SK-N-SH (cell line): Measurements from ENCODE around the gene ARID1B. TPM values are rescaled to one million over a fixed set of nuclear protein-coding genes. Genes with fewer than 3 reads are reported as not detected.

Experiments
- CTCF ChIA-PET: fragments of 300-600, 350-600 bp; formaldehyde crosslinking; extraction: SDS; loops from one replicate; lab custom pipeline; 2021; lab: Yijun Ruan, JAX
- POLR2A ChIA-PET: fragments of 350-600 bp; sonication (Branson Sonifier 250); formaldehyde crosslinking; extraction: SDS; loops from one replicate; lab custom pipeline; 2020; ENCODE audit warnings: antibody characterized with exemption, inconsistent platforms; lab: Yijun Ruan, JAX
- DNase-seq: peaks from one replicate; pipeline ENCODE4 v3.0.0; 2012
- H2AFZ ChIP-seq: fragments of 200-600 bp; sonication (generic); 2 replicates; pipeline ENCODE4 v1.8.1; 2016; ENCODE audit warnings: antibody characterized with exemption, mild to moderate bottlenecking, low read depth
- H3F3A ChIP-seq: fragments of 200-600 bp; sonication (generic); replicated peaks from 2 replicates; pipeline ENCODE3; 2016; ENCODE audit warnings: antibody characterized with exemption, mild to moderate bottlenecking; ENCODE audit not compliant: insufficient read depth
- H3K27ac ChIP-seq, 2 experiments: fragments of 200-500 bp in 1 of 2; fragments of 200-600 bp in 1 of 2; sonication (Bioruptor generic) in 1 of 2; sonication (generic), shearing (Covaris generic) in 1 of 2; 2 replicates each; pipeline versions ENCODE4 v1.5.1 to v1.6.1; 2014 to 2016; ENCODE audit warnings: low read depth in 2 of 2, inconsistent platforms in 1 of 2, low read length in 1 of 2, mild to moderate bottlenecking in 1 of 2, mixed read lengths in 1 of 2
- H3K27me3 ChIP-seq: fragments of 200-600 bp; sonication (generic), shearing (Covaris generic); 2 replicates; pipeline ENCODE4 v1.6.1; 2016; ENCODE audit warnings: mixed run types; ENCODE audit not compliant: insufficient read depth
- H3K36me3 ChIP-seq, 2 experiments: fragments of 200-500 bp in 1 of 2; fragments of 200-600 bp in 1 of 2; sonication (Bioruptor generic) in 1 of 2; sonication (generic) in 1 of 2; replicated peaks in 1 of 2; 2 replicates each; pipeline versions ENCODE3 to v1.5.1; 2014 to 2016; ENCODE audit warnings: low read length in 1 of 2, mild to moderate bottlenecking in 1 of 2; ENCODE audit not compliant: insufficient read depth in 2 of 2, control insufficient read depth in 1 of 2
- H3K4me1 ChIP-seq, 2 experiments: fragments of 200-500 bp in 1 of 2; fragments of 200-600 bp in 1 of 2; sonication (Bioruptor generic) in 1 of 2; sonication (generic), shearing (Covaris generic) in 1 of 2; 2 replicates each; pipeline versions ENCODE4 v1.5.1 to v1.6.1; 2014 to 2016; ENCODE audit warnings: low read depth in 1 of 2, low read length in 1 of 2, mixed run types in 1 of 2; ENCODE audit not compliant: insufficient read depth in 2 of 2, control insufficient read depth in 1 of 2
- H3K4me2 ChIP-seq: fragments of 200-600 bp; sonication (generic), shearing (Covaris generic); 2 replicates; pipeline ENCODE4 v1.6.1; 2017; ENCODE audit warnings: mixed run types
- H3K4me3 ChIP-seq, 2 experiments: fragments of 200-500 bp in 1 of 2; fragments of 200-600 bp in 1 of 2; sonication (Bioruptor generic) in 1 of 2; sonication (generic), shearing (Covaris generic) in 1 of 2; 2 replicates each; pipeline versions ENCODE4 v1.5.1 to v1.8.1; 2014 to 2016; ENCODE audit warnings: low read depth in 2 of 2, inconsistent platforms in 1 of 2, low read length in 1 of 2, mild to moderate bottlenecking in 1 of 2, mixed read lengths in 1 of 2, moderate library complexity in 1 of 2
- H3K79me2 ChIP-seq: fragments of 200-600 bp; sonication (generic); 2 replicates; pipeline ENCODE4 v1.8.1; 2017; ENCODE audit warnings: mild to moderate bottlenecking; ENCODE audit not compliant: insufficient read depth
- H3K9ac ChIP-seq: fragments of 200-600 bp; sonication (generic); 2 replicates; pipeline ENCODE4 v1.6.1; 2017; ENCODE audit warnings: mixed run types
- H3K9me2 ChIP-seq: fragments of 200-600 bp; sonication (generic); 2 replicates; pipeline ENCODE4 v1.6.1; 2017; ENCODE audit warnings: mixed run types
- H3K9me3 ChIP-seq: fragments of 200-600 bp; sonication (generic); 2 replicates; pipeline ENCODE4 v1.6.1; 2017; ENCODE audit warnings: mixed run types, mild to moderate bottlenecking, moderate library complexity
- H4K20me1 ChIP-seq: fragments of 200-600 bp; sonication (generic); 2 replicates; pipeline ENCODE4 v1.6.1; 2017; ENCODE audit warnings: mild to moderate bottlenecking, mixed run types; ENCODE audit not compliant: insufficient read depth
- CHD2 ChIP-seq: fragments of 150-350 bp; IDR thresholded peaks from 2 replicates; pipeline ENCODE4 v1.6.1; 2018; ENCODE audit warnings: low read length; ENCODE audit not compliant: partially characterized antibody
- ELF1 ChIP-seq: IDR thresholded peaks from 2 replicates; pipeline ENCODE4 v1.4.0; 2012
- EP300 ChIP-seq, 2 experiments: IDR thresholded peaks; 2 replicates each; pipeline versions ENCODE4 v1.4.0 to v1.6.1; 2012; ENCODE audit warnings: borderline replicate concordance in 1 of 2, low read depth in 1 of 2, low read length in 1 of 2
- FOXJ3 ChIP-seq: sonication (generic); formaldehyde crosslinking; IDR thresholded peaks from 2 replicates; pipeline ENCODE4 v1.5.1; 2020; ENCODE audit warnings: mild to moderate bottlenecking, missing genetic modification reagents
- FOXM1 ChIP-seq: IDR thresholded peaks from 2 replicates; pipeline ENCODE4 v1.4.0; 2012; ENCODE audit warnings: low read depth, mild to moderate bottlenecking
- GATA2 ChIP-seq: sonication (generic); formaldehyde crosslinking; IDR thresholded peaks from 2 replicates; pipeline ENCODE4 v1.5.0; 2020; ENCODE audit warnings: mild to moderate bottlenecking, missing genetic modification reagents
- IRF3 ChIP-seq: fragments of 150-350 bp; IDR thresholded peaks from 2 replicates; pipeline ENCODE4 v1.6.1; 2016; ENCODE audit warnings: mild to moderate bottlenecking, low read depth, low read length
- MAX ChIP-seq: IDR thresholded peaks from 2 replicates; pipeline ENCODE4 v1.4.0; 2012; ENCODE audit warnings: low read depth
- NFIC ChIP-seq: IDR thresholded peaks from 2 replicates; pipeline ENCODE4 v1.4.0; 2012; ENCODE audit warnings: borderline replicate concordance
- POLR2AphosphoS5 ChIP-seq: IDR thresholded peaks from 2 replicates; pipeline ENCODE4 v1.6.1; 2012; ENCODE audit warnings: low read depth, low read length
- REST ChIP-seq: IDR thresholded peaks from 2 replicates; pipeline ENCODE4 v1.6.1; 2012; ENCODE audit warnings: mild to moderate bottlenecking, low read depth, low read length, moderate library complexity
- SIN3A ChIP-seq: IDR thresholded peaks from 2 replicates; pipeline ENCODE4 v1.6.1; 2012; ENCODE audit warnings: low read depth, mild to moderate bottlenecking, low read length, moderate library complexity, borderline replicate concordance
- USF2 ChIP-seq: fragments of 150-350 bp; IDR thresholded peaks from 2 replicates; pipeline ENCODE4 v1.6.1; 2017; ENCODE audit warnings: antibody characterized with exemption, low read length, low read depth, borderline replicate concordance
- ZBTB33 ChIP-seq: IDR thresholded peaks from 2 replicates; pipeline ENCODE4 v1.4.0; 2012; ENCODE audit warnings: low read depth, borderline replicate concordance
- WGBS: methylation state at CpG from one replicate; pipeline ENCODE4 v1.1.6; 2017; ENCODE audit warnings: low lambda C conversion rate; 5-methylcytosine and 5-hydroxymethylcytosine counted together
- polyA plus RNA-seq, 3 experiments: library from polyadenylated mRNA; depleted of rRNA; stranded (reverse); fragments of >200 nt; gene quantifications; 2 replicates each; pipeline ENCODE4 v1.2.3, GENCODE V29; 2012

Gene ARID1B
- polyA plus RNA-seq, 1 of the 3 experiments (the other 2 are of a cell fraction): 13.6 TPM

- no peak overlapping the region for H3K4me2 ChIP-seq
- DNase-seq: no peak
- 90% methylated on average over 10 of the region's 23 CpGs for WGBS
- H2AFZ ChIP-seq: no peak overlapping the region
- no peaks in the 10 kb centered on the region for H4K20me1 ChIP-seq
- no peaks in the 10 kb centered on the region for H3K9me3 ChIP-seq
- 0 out of 4 replicates have a peak overlapping the region, but pooled peaks of 1 of the 2 experiments have one; percentile 63 for H3K27ac ChIP-seq
- ChIA-PET POLR2A (no interaction called here), CTCF (interaction anchor here (1.1 to 1.5 kb wide), 3 partner anchors 10 to 67 kb away, joined by 3 to 4 read pairs (median 3); no protein-coding TSS in a partner anchor)
- no peaks in the 10 kb centered on the region for H3K79me2 ChIP-seq
- H3K4me3 ChIP-seq: no peak overlapping the region
- H3K27me3 ChIP-seq: no peaks in the 10 kb centered on the region
- no peaks in the 10 kb centered on the region for H3K4me1 ChIP-seq
- no peak overlapping the region for H3K9ac ChIP-seq
- no peaks in the 10 kb centered on the region for H3K36me3 ChIP-seq
- H3F3A ChIP-seq: peaks cover 7% of the 10 kb centered on the region
- no peak for TF ChIP-seq POLR2AphosphoS5
- H3K9me2 ChIP-seq: no peaks in the 10 kb centered on the region
Observed at GRCh38 chr6:157218371-157219198, 441.4 kb downstream of the ARID1B start.

GRCh38 chr6:157219201-157220200 lies 442.3 kb downstream of the ARID1B start:
- WGBS: 83% methylated on average over 17 of the region's 18 CpGs
- Histone ChIP-seq H3K27me3 (no peaks in the 10 kb centered on the region), H3K9ac (no peak overlapping the region), H3K79me2 (no peaks in the 10 kb centered on the region), H3K9me2 (no peaks in the 10 kb centered on the region), H3K36me3 (no peaks in the 10 kb centered on the region), H3K4me2 (0 out of 2 replicates have a peak overlapping the region, but pooled peaks have one; percentile 16), H3K27ac (peak overlapping the region in 1 of 2 experiments; percentile 63; a peak in 2 of 4 replicates), H3K4me1 (no peaks in the 10 kb centered on the region), H2AFZ (no peak overlapping the region), H4K20me1 (no peaks in the 10 kb centered on the region), H3K9me3 (no peaks in the 10 kb centered on the region), H3K4me3 (no peak overlapping the region), H3F3A (peaks cover 7% of the 10 kb centered on the region)
- DNase-seq: no peak
- CTCF ChIA-PET: interaction anchor here (1.1 to 1.5 kb wide), 4 partner anchors 9 to 66 kb away, joined by 3 to 4 read pairs (median 4); no protein-coding TSS in a partner anchor
- POLR2A ChIA-PET: no interaction called here
- no peak for TF ChIP-seq IRF3
- no peak for TF ChIP-seq NFIC
- no peak for TF ChIP-seq ZBTB33
- TF ChIP-seq MAX: no peak
- TF ChIP-seq GATA2: no peak
- TF ChIP-seq FOXM1: no peak
- TF ChIP-seq SIN3A: no peak
- TF ChIP-seq FOXJ3 (CRISPR knock-in tag): no peak
- TF ChIP-seq EP300 (IDR thresholded peaks at IDR 0.05; ENCODE audit: borderline replicate concordance in 1 of 2, low read depth in 1 of 2, low read length in 1 of 2): no peak
- TF ChIP-seq ELF1: no peak
- no peak for TF ChIP-seq POLR2AphosphoS5
- no peak for TF ChIP-seq USF2
- no peak for TF ChIP-seq CHD2
- no peak for TF ChIP-seq REST
